H9 (cell line): ENCODE data around the gene NANOS1. TPM values are rescaled to one million over a fixed set of nuclear protein-coding genes. Genes with fewer than 3 reads are reported as not detected.

Experiments
- DNase-seq: peaks from one replicate; pipeline ENCODE4 v3.0.0-alpha.2; 2017
- H2AFZ ChIP-seq: one replicate; pipeline ENCODE4 v1.6.1; 2013; ENCODE audit warnings: mild to moderate bottlenecking, low read length, control low read depth, moderate library complexity
- H2AK5ac ChIP-seq: 2 replicates; pipeline ENCODE4 v1.6.1; 2013; ENCODE audit warnings: low read length, control low read depth, mixed read lengths; ENCODE audit not compliant: insufficient read length
- H2BK120ac ChIP-seq: one replicate; pipeline ENCODE4 v1.6.1; 2013; ENCODE audit warnings: low read depth, mild to moderate bottlenecking, low read length, control low read depth, inconsistent platforms; ENCODE audit not compliant: poor library complexity, severe bottlenecking
- H2BK12ac ChIP-seq: 2 replicates; pipeline ENCODE4 v1.6.1; 2013; ENCODE audit warnings: low read length, control low read depth, mixed read lengths, low read depth; ENCODE audit not compliant: insufficient read length
- H2BK15ac ChIP-seq: 2 replicates; pipeline ENCODE4 v1.6.1; 2013; ENCODE audit warnings: low read depth, low read length, control low read depth
- H2BK20ac ChIP-seq: one replicate; pipeline ENCODE4 v1.6.1; 2013; ENCODE audit warnings: low read depth, mild to moderate bottlenecking, low read length, control low read depth, inconsistent platforms; ENCODE audit not compliant: poor library complexity, severe bottlenecking
- H2BK5ac ChIP-seq: 2 replicates; pipeline ENCODE4 v1.6.1; 2013; ENCODE audit warnings: low read length, control low read depth, mixed read lengths; ENCODE audit not compliant: insufficient read length
- H3K14ac ChIP-seq: 2 replicates; pipeline ENCODE4 v1.6.1; 2013; ENCODE audit warnings: low read length, control low read depth; ENCODE audit not compliant: insufficient read depth
- H3K18ac ChIP-seq: 2 replicates; pipeline ENCODE4 v1.6.1; 2013; ENCODE audit warnings: low read depth, mild to moderate bottlenecking, mixed read lengths, low read length, control low read depth; ENCODE audit not compliant: insufficient read length
- H3K23ac ChIP-seq: 2 replicates; pipeline ENCODE4 v1.6.1; 2013; ENCODE audit warnings: low read length, control low read depth, mixed read lengths, low read depth; ENCODE audit not compliant: insufficient read length
- H3K23me2 ChIP-seq: 2 replicates; pipeline ENCODE4 v1.6.1; 2013; ENCODE audit warnings: low read depth, mild to moderate bottlenecking, mixed read lengths, low read length, control low read depth; ENCODE audit not compliant: insufficient read length, poor library complexity, severe bottlenecking
- H3K27ac ChIP-seq: 2 replicates; pipeline ENCODE4 v1.5.1; 2013; ENCODE audit warnings: low read length, control low read depth, mixed read lengths, low read depth; ENCODE audit not compliant: insufficient read length
- H3K27me3 ChIP-seq: 2 replicates; pipeline ENCODE4 v1.6.1; 2013; ENCODE audit warnings: low read length, control low read depth, inconsistent platforms; ENCODE audit not compliant: insufficient read depth
- H3K4ac ChIP-seq: 2 replicates; pipeline ENCODE4 v1.6.1; 2013; ENCODE audit warnings: low read depth, mild to moderate bottlenecking, control low read depth, inconsistent platforms, low read length, moderate library complexity
- H3K4me1 ChIP-seq: 2 replicates; pipeline ENCODE4 v1.6.1; 2013; ENCODE audit warnings: low read length, control low read depth, inconsistent platforms; ENCODE audit not compliant: insufficient read depth
- H3K4me2 ChIP-seq: 2 replicates; pipeline ENCODE4 v1.6.1; 2013; ENCODE audit warnings: low read length, control low read depth, mixed read lengths; ENCODE audit not compliant: insufficient read length, insufficient read depth
- H3K56ac ChIP-seq: 2 replicates; pipeline ENCODE4 v1.6.1; 2013; ENCODE audit warnings: low read depth, mild to moderate bottlenecking, mixed read lengths, low read length, control low read depth; ENCODE audit not compliant: insufficient read length
- H3K79me1 ChIP-seq: 2 replicates; pipeline ENCODE4 v1.6.1; 2013; ENCODE audit warnings: low read depth, mild to moderate bottlenecking, moderate library complexity, low read length, control low read depth, inconsistent platforms; ENCODE audit not compliant: insufficient read depth, poor library complexity, severe bottlenecking
- H3K79me2 ChIP-seq: 2 replicates; pipeline ENCODE4 v1.6.1; 2013; ENCODE audit warnings: low read length, control low read depth, inconsistent platforms; ENCODE audit not compliant: insufficient read depth
- H3K9ac ChIP-seq: 2 replicates; pipeline ENCODE4 v1.6.1; 2013; ENCODE audit warnings: low read length, control low read depth, mixed read lengths; ENCODE audit not compliant: insufficient read length; ENCODE audit errors: extremely low read depth
- H3K9me3 ChIP-seq: one replicate; pipeline ENCODE4 v1.6.1; 2013; ENCODE audit warnings: low read depth, low read length, inconsistent platforms; ENCODE audit not compliant: control insufficient read depth
- H3T11ph ChIP-seq: one replicate; pipeline ENCODE4 v1.6.1; 2013; ENCODE audit warnings: mild to moderate bottlenecking, low read length, control low read depth, inconsistent platforms
- H4K20me1 ChIP-seq: one replicate; pipeline ENCODE4 v1.6.1; 2013; ENCODE audit not compliant: control insufficient read depth, insufficient read length, insufficient read depth
- H4K5ac ChIP-seq: 2 replicates; pipeline ENCODE4 v1.6.1; 2013; ENCODE audit warnings: low read depth, mild to moderate bottlenecking, mixed read lengths, low read length, control low read depth; ENCODE audit not compliant: insufficient read length
- H4K8ac ChIP-seq: replicated peaks from 2 replicates; pipeline ENCODE4 v1.6.1; 2013; ENCODE audit warnings: low read length, control low read depth, mixed read lengths, low read depth; ENCODE audit not compliant: insufficient read length
- H4K91ac ChIP-seq: 2 replicates; pipeline ENCODE4 v1.6.1; 2013; ENCODE audit warnings: low read depth, mild to moderate bottlenecking, moderate library complexity, mixed read lengths, low read length, control low read depth; ENCODE audit not compliant: insufficient read length
- H3K27ac Mint-ChIP-seq, 3 experiments: 2 replicates in 2 of 3; 3 replicates in 1 of 3; pipeline ENCODE4 v1.8.0; 2020 to 2021; ENCODE audit warnings: mixed read lengths in 3 of 3, mild to moderate bottlenecking in 1 of 3, moderate library complexity in 1 of 3
- H3K27me3 Mint-ChIP-seq: 2 replicates; pipeline ENCODE4 v1.8.0; 2021; ENCODE audit warnings: low read depth, mild to moderate bottlenecking, moderate library complexity, mixed read lengths
- H3K36me3 Mint-ChIP-seq, 3 experiments: 2 replicates in 2 of 3; 3 replicates in 1 of 3; pipeline ENCODE4 v1.8.0; 2020 to 2021; ENCODE audit warnings: low read depth in 3 of 3, mixed read lengths in 3 of 3; ENCODE audit not compliant: insufficient read depth in 1 of 3
- H3K4me1 Mint-ChIP-seq, 2 experiments: 2 replicates each; pipeline ENCODE4 v1.8.0; 2020; ENCODE audit warnings: mixed read lengths in 2 of 2
- H3K4me3 Mint-ChIP-seq, 2 experiments: 2 replicates in 1 of 2; 3 replicates in 1 of 2; pipeline ENCODE4 v1.8.0; 2020 to 2021; ENCODE audit warnings: mild to moderate bottlenecking in 2 of 2, mixed read lengths in 2 of 2, moderate library complexity in 1 of 2
- H3K9me3 Mint-ChIP-seq, 2 experiments: 2 replicates in 1 of 2; 3 replicates in 1 of 2; pipeline ENCODE4 v1.8.0; 2020; ENCODE audit warnings: mild to moderate bottlenecking in 2 of 2, mixed read lengths in 2 of 2, moderate library complexity in 1 of 2
- CTCF ChIP-seq: fragments of 200-600 bp; sonication (generic); conservative IDR thresholded peaks from 3 replicates; pipeline ENCODE4 v1.8.0; 2021; ENCODE audit warnings: antibody characterized with exemption, mild to moderate bottlenecking
- WGBS: extraction: QIAGEN DNeasy Blood & Tissue Kit; methylation state at CpG from one replicate; pipeline ENCODE4 v1.1.7; 2013; ENCODE audit warnings: missing lambda C conversion rate, low lambda C conversion rate, mixed read lengths; ENCODE audit not compliant: insufficient read length; ENCODE audit errors: extremely low coverage; 5-methylcytosine and 5-hydroxymethylcytosine counted together
- total RNA-seq: library from RNA; stranded (reverse); gene quantifications from 2 replicates; pipeline ENCODE4 v1.2.1, GENCODE V29; 2021

NANOS1 gene
- total RNA-seq, 1 experiment from 2014 or later = 4.5 TPM

DNA sequence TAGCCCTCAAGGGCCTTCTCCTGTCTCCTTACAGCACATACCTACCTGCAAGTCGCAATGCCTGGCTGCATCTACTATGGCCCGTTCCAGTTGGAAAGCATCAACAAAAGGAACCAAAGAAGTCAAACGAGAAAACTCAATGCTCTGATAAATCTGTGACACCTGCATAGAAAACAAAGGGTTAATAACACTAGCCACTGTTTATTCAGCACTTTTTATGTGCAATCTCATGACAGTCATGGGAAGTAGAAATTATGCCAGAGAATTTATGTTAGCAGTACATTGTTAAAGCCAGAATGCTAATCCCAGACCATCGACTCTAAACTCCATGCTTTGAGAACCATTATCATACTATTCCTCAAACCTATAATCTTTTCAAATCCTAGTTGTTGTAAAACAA is 30.0 kb downstream of the NANOS1 start:
- Histone ChIP-seq H3K27me3 (no peaks in the 10 kb centered on the region), H3K23me2 (no peaks in the 10 kb centered on the region), H2AK5ac (no peak overlapping the region), H4K8ac (no peak overlapping the region), H4K5ac (no peak overlapping the region), H3K4me2 (no peak overlapping the region), H4K20me1 (no peaks in the 10 kb centered on the region), H3K27ac (no peak overlapping the region), H2AFZ (no peak overlapping the region), H3T11ph (no peak overlapping the region), H2BK20ac (no peak overlapping the region), H3K79me2 (peaks cover 8% of the 10 kb centered on the region; the same call in 1 of the 2 replicates), H2BK120ac (no peak overlapping the region), H3K23ac (no peak overlapping the region), H3K14ac (no peak overlapping the region), H3K9me3 (no peaks in the 10 kb centered on the region), H4K91ac (no peak overlapping the region), H2BK5ac (no peak overlapping the region), H3K9ac (no peak overlapping the region), H3K79me1 (no peaks in the 10 kb centered on the region), H3K4ac (no peak overlapping the region), H3K56ac (no peak overlapping the region), H3K18ac (no peak overlapping the region), H2BK12ac (no peak overlapping the region), H2BK15ac (no peak overlapping the region), H3K4me1 (no peaks in the 10 kb centered on the region)
- TF ChIP-seq CTCF = no peak
- no peaks in the 10 kb centered on the region for H3K9me3 Mint-ChIP-seq
- H3K4me3 Mint-ChIP-seq = no peak overlapping the region
- no CpG with 5 or more reads among the region's 4 CpGs for WGBS
- H3K27me3 Mint-ChIP-seq = no peaks in the 10 kb centered on the region
- H3K4me1 Mint-ChIP-seq = no peaks in the 10 kb centered on the region; a peak in 1 of 4 replicates
- DNase-seq = no peak
- no peak overlapping the region; a peak in 1 of 7 replicates for H3K27ac Mint-ChIP-seq
- peaks cover 68 to 98% (median 97%) of the 10 kb centered on the region in 3 experiments; a peak in 6 of 7 replicates for H3K36me3 Mint-ChIP-seq
